ENCODE results near the gene ATP6V1A. TPM values are rescaled to one million over a fixed set of nuclear protein-coding genes. Genes with fewer than 3 reads are reported as not detected.
A peak's percentile ranks its signal among the peaks of the same experiment; 100 is the strongest.

Gene ATP6V1A
- total RNA-seq, 2 donors from 2014 or later = 30.7 to 31.3 TPM

DNA sequence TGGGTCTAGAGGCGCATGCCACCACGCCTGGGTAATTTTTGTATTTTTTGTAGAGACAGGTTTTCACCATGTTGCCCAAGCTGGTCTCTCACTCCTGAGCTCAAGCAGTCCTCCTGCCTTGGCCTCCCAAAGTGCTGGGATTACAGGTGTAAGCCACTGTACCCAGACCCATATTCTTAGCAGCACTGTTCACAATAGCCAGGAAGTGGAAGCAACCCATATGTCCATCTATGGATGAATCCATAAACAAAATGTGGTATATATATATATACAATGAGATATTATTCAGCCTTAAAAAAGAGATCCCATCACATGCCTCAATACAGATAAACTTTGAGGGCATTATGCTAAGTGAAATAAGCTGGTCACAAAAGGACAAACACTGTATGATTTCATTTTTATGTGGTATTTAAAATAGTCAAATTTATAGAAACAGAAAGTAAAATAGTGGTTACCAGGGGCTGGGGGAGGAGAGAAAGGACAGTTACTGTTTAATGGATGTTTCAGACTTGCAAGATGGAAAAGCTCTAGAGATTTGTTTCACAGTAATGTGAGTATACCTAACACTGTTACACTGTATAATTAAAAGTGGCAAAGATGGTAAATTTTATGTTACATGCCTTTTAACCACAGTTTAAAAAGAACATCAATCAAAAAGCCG is 56.1 kb downstream of the ATP6V1A start:
- ATAC-seq (replicated peaks in 1 of 2) (no peak), DNase-seq (no peak)
- peak overlapping the region; percentile 94 for H3K27ac Mint-ChIP-seq
- H3K27me3 Mint-ChIP-seq (ENCODE audit: low read depth) = no peaks in the 10 kb centered on the region
- no peaks in the 10 kb centered on the region for H3K9me3 Mint-ChIP-seq
- H3K4me3 Mint-ChIP-seq = no peak overlapping the region
- no peaks in the 10 kb centered on the region for H3K4me1 Mint-ChIP-seq (ENCODE audit: low read depth)
- H3K36me3 Mint-ChIP-seq (ENCODE audit: insufficient read depth in 2 of 2) = peaks cover 0 to 5% of the 10 kb centered on the region in 2 donors

DNA sequence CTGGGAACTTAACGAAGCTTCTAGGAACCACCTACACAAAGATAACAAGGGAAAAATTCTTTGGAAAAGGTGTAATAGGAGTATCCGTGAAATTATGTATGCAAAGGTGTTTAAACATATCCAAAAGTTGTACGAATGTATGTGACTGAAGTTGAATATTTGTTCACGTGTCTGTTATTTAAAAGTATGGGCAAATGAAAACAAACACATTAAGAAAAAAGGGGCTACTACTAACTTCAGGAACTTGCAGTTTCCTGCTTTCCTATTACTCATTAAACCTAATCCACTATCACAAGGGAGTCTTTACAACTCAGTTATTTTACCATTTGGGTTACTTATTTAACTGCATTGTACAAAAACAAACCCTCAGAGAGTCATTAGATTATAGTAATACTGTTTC is 57.8 kb downstream of the ATP6V1A start:
- no peak overlapping the region for H3K4me3 Mint-ChIP-seq
- DNase-seq (no peak), ATAC-seq (replicated peaks in 1 of 2) (no peak)
- no peaks in the 10 kb centered on the region for H3K4me1 Mint-ChIP-seq (ENCODE audit: low read depth)
- H3K27me3 Mint-ChIP-seq (ENCODE audit: low read depth) = no peaks in the 10 kb centered on the region
- H3K9me3 Mint-ChIP-seq = no peaks in the 10 kb centered on the region
- H3K27ac Mint-ChIP-seq = no peak overlapping the region
- peaks cover 0 to 5% of the 10 kb centered on the region in 2 donors for H3K36me3 Mint-ChIP-seq (ENCODE audit: insufficient read depth in 2 of 2)

DNA sequence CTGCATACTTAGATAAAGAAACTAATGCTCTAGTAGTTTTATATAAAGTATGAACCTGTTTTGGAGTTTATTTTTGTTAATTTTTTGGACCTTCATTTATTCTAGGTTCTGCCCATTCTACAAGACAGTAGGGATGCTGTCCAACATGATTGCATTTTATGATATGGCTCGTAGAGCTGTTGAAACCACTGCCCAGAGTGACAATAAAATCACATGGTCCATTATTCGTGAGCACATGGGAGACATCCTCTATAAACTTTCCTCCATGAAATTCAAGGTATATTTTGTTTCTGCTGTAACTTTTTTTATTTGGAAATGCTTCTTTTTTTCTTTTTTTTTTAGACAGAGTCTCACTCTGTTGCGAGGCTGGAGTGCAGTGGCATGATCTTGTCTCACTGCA is 58.4 kb downstream of the ATP6V1A start:
- Mint-ChIP-seq H3K4me3 (no peak overlapping the region), H3K27ac (no peak overlapping the region), H3K27me3 (ENCODE audit: low read depth) (no peaks in the 10 kb centered on the region), H3K9me3 (no peaks in the 10 kb centered on the region), H3K4me1 (ENCODE audit: low read depth) (no peaks in the 10 kb centered on the region), H3K36me3 (ENCODE audit: insufficient read depth in 2 of 2) (peaks cover 0 to 3% of the 10 kb centered on the region in 2 donors)
- no peak for DNase-seq
- ATAC-seq (replicated peaks in 1 of 2) = no peak

DNA sequence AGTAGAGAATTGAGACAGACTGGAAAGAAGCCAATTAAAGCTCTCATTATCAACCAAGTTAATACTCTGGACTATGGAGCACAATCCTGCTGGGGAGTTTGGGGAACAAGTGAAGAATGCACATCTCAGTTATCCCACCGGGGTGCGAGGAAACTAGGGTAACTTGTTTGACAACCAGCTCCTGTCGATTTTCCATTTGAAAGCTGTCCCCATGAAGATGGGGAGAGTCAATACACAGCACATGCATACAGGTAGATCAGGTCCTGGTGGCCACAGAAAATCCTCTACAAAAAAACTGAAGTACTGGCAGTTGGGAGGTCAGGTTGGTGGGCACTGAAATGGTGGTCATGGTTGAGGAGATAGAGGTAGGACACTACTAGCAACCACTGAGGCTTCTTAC is 66.0 kb downstream of the ATP6V1A start:
- no peaks in the 10 kb centered on the region for H3K4me1 Mint-ChIP-seq (ENCODE audit: low read depth)
- H3K4me3 Mint-ChIP-seq = no peak overlapping the region
- no peak overlapping the region for H3K27ac Mint-ChIP-seq
- no peaks in the 10 kb centered on the region for H3K36me3 Mint-ChIP-seq (ENCODE audit: insufficient read depth in 2 of 2)
- ATAC-seq (replicated peaks in 1 of 2) (no peak), DNase-seq (no peak)
- H3K27me3 Mint-ChIP-seq (ENCODE audit: low read depth) = no peaks in the 10 kb centered on the region
- H3K9me3 Mint-ChIP-seq = no peaks in the 10 kb centered on the region

DNA sequence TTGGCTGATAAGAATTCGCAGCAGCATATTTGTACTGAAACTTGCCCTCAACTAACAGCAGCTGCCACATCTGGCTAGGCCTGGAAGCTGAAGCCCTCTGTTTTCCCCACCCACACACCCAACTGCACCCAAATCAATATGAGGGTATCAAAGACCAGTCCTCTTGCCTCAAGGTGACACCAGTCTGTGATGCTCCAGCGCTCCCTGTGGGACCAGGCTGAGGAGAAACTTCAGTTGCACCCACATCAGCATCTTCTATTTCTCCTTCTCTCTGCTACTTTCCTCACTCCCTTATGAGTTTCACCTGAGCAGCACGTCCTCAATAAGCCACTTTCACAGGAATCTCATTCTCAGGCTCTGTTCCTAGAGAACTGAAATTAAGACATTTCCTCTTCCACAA is 73.0 kb downstream of the ATP6V1A start:
- no peaks in the 10 kb centered on the region for H3K36me3 Mint-ChIP-seq (ENCODE audit: insufficient read depth in 2 of 2)
- no peak overlapping the region for H3K4me3 Mint-ChIP-seq
- no peaks in the 10 kb centered on the region for H3K4me1 Mint-ChIP-seq (ENCODE audit: low read depth)
- no peaks in the 10 kb centered on the region for H3K27me3 Mint-ChIP-seq (ENCODE audit: low read depth)
- H3K27ac Mint-ChIP-seq = no peak overlapping the region
- ATAC-seq (replicated peaks in 1 of 2) = no peak
- DNase-seq = no peak
- H3K9me3 Mint-ChIP-seq = no peaks in the 10 kb centered on the region

DNA sequence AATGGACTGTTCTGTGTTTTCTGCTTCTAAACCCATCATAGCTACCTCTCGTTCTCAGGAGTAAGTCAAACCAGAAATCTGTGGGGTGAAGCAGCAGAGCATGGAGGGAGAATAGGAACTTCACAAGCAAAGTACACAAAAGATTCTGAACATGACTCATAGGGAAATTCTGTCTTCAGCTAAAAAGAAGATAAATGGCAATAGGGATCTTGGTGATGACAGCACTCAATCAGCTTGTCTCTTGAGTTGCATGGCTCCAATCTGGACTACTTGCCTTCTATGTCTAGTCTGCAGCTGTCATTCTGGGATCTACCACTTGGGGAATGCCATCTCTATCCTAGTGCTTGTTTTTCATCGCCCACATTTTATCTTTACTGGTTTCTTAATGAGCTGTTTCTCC is 78.3 kb downstream of the ATP6V1A start:
- Mint-ChIP-seq H3K9me3 (no peaks in the 10 kb centered on the region), H3K36me3 (ENCODE audit: insufficient read depth in 2 of 2) (no peaks in the 10 kb centered on the region), H3K27me3 (ENCODE audit: low read depth) (no peaks in the 10 kb centered on the region), H3K4me3 (no peak overlapping the region), H3K4me1 (ENCODE audit: low read depth) (no peaks in the 10 kb centered on the region), H3K27ac (no peak overlapping the region)
- ATAC-seq (replicated peaks in 1 of 2) (peak; percentile 18 to 39), DNase-seq (no peak)

DNA sequence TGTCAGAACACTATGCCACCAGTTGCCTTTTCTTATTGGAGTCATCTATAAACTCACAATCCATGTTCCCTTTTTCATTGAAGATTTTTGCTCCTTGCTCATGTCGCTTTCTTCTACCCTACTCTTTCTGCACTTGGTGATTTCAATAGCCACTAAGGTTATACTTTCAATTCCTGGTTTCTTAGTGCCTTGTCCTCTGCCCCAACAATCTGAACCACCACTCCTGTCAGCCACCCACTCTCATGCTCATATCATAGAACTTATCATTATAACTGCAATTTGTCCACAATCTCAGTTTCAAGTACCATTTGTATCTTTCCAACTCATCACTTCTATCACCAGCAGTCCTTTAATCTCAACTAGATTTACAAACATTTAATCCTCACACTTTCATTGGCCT is 81.8 kb downstream of the ATP6V1A start:
- Mint-ChIP-seq H3K27me3 (ENCODE audit: low read depth) (no peaks in the 10 kb centered on the region), H3K36me3 (ENCODE audit: insufficient read depth in 2 of 2) (peaks cover 0 to 2% of the 10 kb centered on the region in 2 donors), H3K4me1 (ENCODE audit: low read depth) (peaks cover 10% of the 10 kb centered on the region), H3K4me3 (no peak overlapping the region), H3K27ac (no peak overlapping the region), H3K9me3 (peaks cover 2 to 7% of the 10 kb centered on the region in 2 donors)
- no peak for DNase-seq
- no peak for ATAC-seq (replicated peaks in 1 of 2)

DNA sequence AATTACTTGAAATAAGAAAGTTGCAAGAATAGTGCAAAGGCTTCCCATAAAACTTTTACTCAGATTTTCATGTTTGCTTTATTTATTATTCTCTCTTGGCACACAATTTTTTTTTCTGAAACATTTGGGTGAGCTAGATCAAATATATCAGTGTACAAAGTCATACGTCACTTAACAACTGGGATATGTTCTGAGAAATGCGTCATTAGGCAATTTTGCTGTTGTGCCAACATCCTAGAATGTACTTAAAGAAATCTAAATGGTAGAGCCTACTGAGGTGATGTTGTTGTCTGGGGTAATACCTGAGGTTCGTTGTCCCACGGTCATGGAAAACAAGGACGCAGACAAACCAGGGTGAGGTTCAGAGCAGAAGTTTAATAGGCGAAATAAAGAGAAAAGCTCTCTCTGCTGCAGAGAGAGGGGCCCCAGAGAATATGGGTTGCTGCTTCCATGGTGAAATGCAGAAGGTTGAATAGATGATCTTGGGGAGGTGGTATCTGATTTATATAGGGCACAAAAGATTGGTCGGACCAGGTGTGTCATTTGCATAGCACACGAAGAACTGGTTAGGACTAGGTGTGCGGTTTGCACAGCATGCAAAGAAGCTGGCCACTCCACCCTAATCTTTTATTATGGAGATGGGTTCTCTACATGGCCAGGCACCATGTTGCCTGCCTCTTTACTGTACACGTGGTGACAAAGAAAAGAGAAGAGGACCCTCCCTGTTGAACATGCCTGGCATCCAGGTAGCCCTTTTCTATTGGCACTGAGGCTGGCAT is 82.9 kb downstream of the ATP6V1A start:
- ATAC-seq (replicated peaks in 1 of 2) = no peak
- peaks cover 2 to 7% of the 10 kb centered on the region in 2 donors for H3K9me3 Mint-ChIP-seq

DNA sequence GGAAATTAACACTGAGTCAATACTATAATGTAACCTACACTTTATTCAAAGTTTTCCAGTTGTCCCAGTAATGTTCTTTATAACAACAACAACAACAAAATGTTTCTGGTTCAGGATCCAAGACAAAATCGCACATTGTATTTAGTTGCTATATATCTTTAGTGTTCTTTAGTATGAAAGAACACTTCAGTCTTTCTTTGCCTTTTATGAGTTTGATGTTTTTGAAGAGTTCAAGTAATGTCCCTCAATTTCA is 84.2 kb downstream of the ATP6V1A start:
- peaks cover 2 to 7% of the 10 kb centered on the region in 2 donors for H3K9me3 Mint-ChIP-seq
- peaks cover 10% of the 10 kb centered on the region for H3K4me1 Mint-ChIP-seq (ENCODE audit: low read depth)
- H3K27ac Mint-ChIP-seq = no peak overlapping the region
- H3K27me3 Mint-ChIP-seq (ENCODE audit: low read depth) = no peaks in the 10 kb centered on the region
- peaks cover 0 to 2% of the 10 kb centered on the region in 2 donors for H3K36me3 Mint-ChIP-seq (ENCODE audit: insufficient read depth in 2 of 2)
- no peak overlapping the region for H3K4me3 Mint-ChIP-seq
- ATAC-seq (replicated peaks in 1 of 2) (no peak), DNase-seq (no peak)

More for the DNA sequence above, 82.9 kb downstream of the ATP6V1A start:
- no peak overlapping the region for H3K4me3 Mint-ChIP-seq
- no peak for DNase-seq
- no peaks in the 10 kb centered on the region for H3K27me3 Mint-ChIP-seq (ENCODE audit: low read depth)
- H3K4me1 Mint-ChIP-seq (ENCODE audit: low read depth) = peaks cover 10% of the 10 kb centered on the region
- no peak overlapping the region for H3K27ac Mint-ChIP-seq
- peaks cover 0 to 2% of the 10 kb centered on the region in 2 donors for H3K36me3 Mint-ChIP-seq (ENCODE audit: insufficient read depth in 2 of 2)

DNA sequence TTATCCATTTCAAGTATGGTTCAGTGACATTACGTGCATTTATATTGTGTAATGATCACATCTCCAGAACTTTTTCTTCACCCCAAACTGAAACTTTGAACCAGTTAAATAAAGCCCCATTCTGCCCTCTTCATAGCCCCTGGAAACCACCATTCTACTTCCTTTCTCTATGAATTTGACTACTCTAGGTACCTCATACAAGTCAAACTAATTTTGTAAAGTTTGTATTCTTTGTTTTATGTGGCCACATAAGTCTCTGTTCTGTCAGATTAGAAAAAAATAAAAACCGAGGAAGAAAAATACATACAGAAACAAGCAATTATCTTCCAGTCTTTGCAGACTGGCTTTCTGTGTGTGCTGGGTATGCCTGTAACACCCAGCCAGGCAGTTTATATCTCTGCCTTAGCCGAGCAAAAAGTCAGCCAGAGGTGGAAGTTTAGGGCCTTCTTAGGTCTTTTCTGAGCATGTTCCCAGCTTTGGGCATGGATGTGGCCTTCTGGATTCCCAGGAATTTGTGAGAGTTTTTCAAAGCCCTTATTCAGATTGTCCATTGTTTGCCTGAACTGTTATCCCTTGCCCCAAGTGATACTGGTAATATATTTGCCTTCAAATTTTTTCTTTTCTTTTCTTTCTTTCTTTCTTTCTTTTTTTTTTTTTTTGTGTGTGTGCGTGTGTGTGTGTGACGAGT is 85.8 kb downstream of the ATP6V1A start:
- Mint-ChIP-seq H3K4me1 (ENCODE audit: low read depth) (peaks cover 10% of the 10 kb centered on the region), H3K36me3 (ENCODE audit: insufficient read depth in 2 of 2) (peaks cover 0 to 2% of the 10 kb centered on the region in 2 donors), H3K27ac (no peak overlapping the region), H3K27me3 (ENCODE audit: low read depth) (no peaks in the 10 kb centered on the region), H3K9me3 (peaks cover 2 to 7% of the 10 kb centered on the region in 2 donors), H3K4me3 (no peak overlapping the region)
- ATAC-seq (replicated peaks in 1 of 2) (peak; percentile 73 to 88), DNase-seq (no peak)

DNA sequence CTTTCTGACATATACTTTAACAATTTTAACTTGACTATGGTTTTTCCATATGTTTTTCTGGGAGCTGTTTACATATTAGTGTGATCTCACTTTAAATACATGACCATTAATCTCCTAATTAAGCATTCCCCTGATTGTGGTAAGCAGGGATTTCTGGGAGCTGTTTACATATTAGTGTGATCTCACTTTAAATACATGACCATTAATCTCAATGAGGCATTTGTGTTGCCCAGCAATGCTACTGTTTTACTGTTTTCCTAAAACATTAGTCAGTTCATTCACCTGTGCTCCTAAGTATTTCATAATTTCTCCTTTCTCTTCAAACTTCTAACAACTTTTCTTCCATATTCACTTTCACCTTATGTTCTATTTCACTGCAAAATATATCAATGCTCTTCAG is 88.1 kb downstream of the ATP6V1A start:
- Mint-ChIP-seq H3K4me3 (no peak overlapping the region), H3K4me1 (ENCODE audit: low read depth) (peaks cover 17% of the 10 kb centered on the region), H3K9me3 (peaks cover 2 to 7% of the 10 kb centered on the region in 2 donors), H3K27me3 (ENCODE audit: low read depth) (peaks cover 5% of the 10 kb centered on the region), H3K27ac (no peak overlapping the region), H3K36me3 (ENCODE audit: insufficient read depth in 2 of 2) (peaks cover 0 to 2% of the 10 kb centered on the region in 2 donors)
- no peak for DNase-seq
- no peak for ATAC-seq (replicated peaks in 1 of 2)

DNA sequence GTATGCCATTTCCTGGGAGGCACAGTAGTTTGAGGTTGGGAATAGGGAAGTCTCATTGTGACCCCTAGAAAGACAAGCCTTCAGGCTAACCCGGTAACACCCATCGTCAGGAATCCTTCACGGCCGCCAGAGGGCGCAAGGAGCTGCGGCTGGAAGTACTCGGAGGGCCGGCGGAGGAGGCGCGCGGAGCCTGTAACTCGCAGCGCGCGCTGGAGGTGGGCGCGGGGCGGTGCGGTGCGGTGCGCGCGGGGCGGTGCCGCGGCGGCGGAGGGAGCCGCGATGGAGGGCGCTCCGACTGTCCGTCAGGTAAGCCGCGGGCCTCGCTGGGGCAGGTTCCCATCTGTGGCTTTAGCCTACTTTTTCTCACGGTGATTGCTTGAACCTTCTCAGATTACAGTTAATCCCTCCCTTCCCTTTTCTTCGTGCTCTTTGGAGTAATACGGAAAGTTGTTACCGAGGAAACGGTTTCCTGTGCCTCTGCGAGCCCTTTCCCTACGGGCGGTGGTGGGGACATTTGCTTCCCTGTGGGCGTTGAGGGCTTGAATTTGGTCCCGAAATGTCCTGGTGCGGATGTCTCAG is 91.9 kb downstream of the ATP6V1A start, which contains the start of gene GRAMD1C:
TSS of gene GRAMD1C (plus strand) at position 158 of the 579 bp plus-strand sequence. CDS start at position 280, 122 bp downstream.
- Mint-ChIP-seq H3K27me3 (ENCODE audit: low read depth) (peaks cover 5% of the 10 kb centered on the region), H3K4me3 (peak within 1 kb of the TSS; percentile 83 to 92), H3K4me1 (ENCODE audit: low read depth) (peaks cover 7% of the 10 kb centered on the region), H3K27ac (no peak within 1 kb of the TSS), H3K9me3 (no peaks in the 10 kb centered on the region), H3K36me3 (ENCODE audit: insufficient read depth in 2 of 2) (no peaks in the 10 kb centered on the region)
- DNase-seq = peak; percentile 88 to 89
- ATAC-seq (replicated peaks in 1 of 2) = peak; percentile 100

DNA sequence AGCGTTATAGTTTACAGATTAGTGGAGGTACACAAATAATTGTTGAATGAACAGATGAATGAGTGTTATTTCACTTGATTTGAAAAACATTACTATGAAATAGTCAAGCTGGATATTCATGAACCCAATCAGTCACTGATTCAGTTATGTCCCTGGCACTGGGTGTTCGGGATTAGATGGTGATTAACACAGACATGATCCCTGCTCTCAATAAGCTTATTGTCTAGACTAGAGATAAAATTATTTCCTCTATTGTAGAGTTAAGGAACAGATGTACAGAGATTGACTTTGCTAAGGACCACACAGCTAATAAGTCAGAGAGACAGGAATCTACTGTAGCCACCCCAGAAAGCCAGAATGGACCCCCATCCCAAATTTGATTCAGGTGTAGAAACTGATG is 92.7 kb downstream of the ATP6V1A start:
- no peak for DNase-seq
- Mint-ChIP-seq H3K36me3 (ENCODE audit: insufficient read depth in 2 of 2) (no peaks in the 10 kb centered on the region), H3K4me3 (peak overlapping the region; percentile 83 to 92), H3K27ac (no peak overlapping the region), H3K27me3 (ENCODE audit: low read depth) (peaks cover 5% of the 10 kb centered on the region), H3K4me1 (ENCODE audit: low read depth) (peaks cover 7% of the 10 kb centered on the region), H3K9me3 (no peaks in the 10 kb centered on the region)
- ATAC-seq (replicated peaks in 1 of 2) = no peak

Measured in activated T-cell treated with anti-CD3 and anti-CD28 coated beads, Interleukin-2, amount 50 U/mL, for 72 hours (primary cell).